ENCODE results near the gene LYZL6. TPM values are rescaled to one million over a fixed set of nuclear protein-coding genes. Genes with fewer than 3 reads are reported as not detected.

The LYZL6 gene
- total and polyA plus RNA-seq, 2 donors from 2014 or later, result not detected

GRCh38 chr17:35986643-35987042 is 43.1 kb upstream of the LYZL6 start, which contains the start of gene CCL14:
Gene CCL14 (minus strand): TSS chr17:35986729. CDS start chr17:35986649, 80 bp downstream.
- peak in 1 of 5 donors; percentile 17 for DNase-seq
- Histone ChIP-seq H3K9ac (ENCODE audit: low read length in 3 of 3) (no peak within 1 kb of the TSS), H3K27me3 (ENCODE audit: control insufficient read depth, insufficient read depth, low read length) (no peaks in the 10 kb centered on the region), H3K27ac (ENCODE audit: low read depth in 2 of 2, low read length in 2 of 2) (no peak within 1 kb of the TSS), H3K4me1 (ENCODE audit: control insufficient read depth in 2 of 3, insufficient read depth in 2 of 3, low read depth in 1 of 3, low read length in 3 of 3) (peaks cover 0 to 2% (median 0%) of the 10 kb centered on the region in 3 donors), H3K4me3 (ENCODE audit: low read length in 3 of 3) (peak within 1 kb of the TSS in 2 of 3 donors; percentile 18 to 28), H3K9me3 (ENCODE audit: control insufficient read depth in 2 of 3, insufficient read depth in 1 of 3, low read length in 3 of 3) (no peaks in the 10 kb centered on the region), H3K36me3 (ENCODE audit: control insufficient read depth in 2 of 3, insufficient read depth in 3 of 3, low read length in 3 of 3) (no peaks in the 10 kb centered on the region)
- no peak for TF ChIP-seq CTCF (IDR thresholded peaks at IDR 0.05; ENCODE audit: borderline replicate concordance, extremely low read depth, insufficient read depth)
- intact Hi-C loops (cut with DNase I), result no loop called here
- FAIRE-seq, result no peak

- Histone ChIP-seq H3K4me3 (ENCODE audit: low read length in 3 of 3) (no peak overlapping the region), H3K9me3 (ENCODE audit: control insufficient read depth in 2 of 3, insufficient read depth in 1 of 3, low read length in 3 of 3) (no peaks in the 10 kb centered on the region), H3K36me3 (ENCODE audit: control insufficient read depth in 2 of 3, insufficient read depth in 3 of 3, low read length in 3 of 3) (no peaks in the 10 kb centered on the region), H3K27ac (ENCODE audit: low read depth in 2 of 2, low read length in 2 of 2) (no peak overlapping the region), H3K4me1 (ENCODE audit: control insufficient read depth in 2 of 3, insufficient read depth in 2 of 3, low read depth in 1 of 3, low read length in 3 of 3) (peaks cover 0 to 2% (median 0%) of the 10 kb centered on the region in 3 donors), H3K27me3 (ENCODE audit: control insufficient read depth, insufficient read depth, low read length) (no peaks in the 10 kb centered on the region), H3K9ac (ENCODE audit: low read length in 3 of 3) (no peak overlapping the region)
- no peak for DNase-seq
- TF ChIP-seq CTCF (IDR thresholded peaks at IDR 0.05; ENCODE audit: borderline replicate concordance, extremely low read depth, insufficient read depth), result no peak
- FAIRE-seq, result no peak
- intact Hi-C loops (cut with DNase I), result no loop called here
Observed at GRCh38 chr17:35984140-35984539, 40.6 kb upstream of the LYZL6 start.

- intact Hi-C loops (cut with DNase I), result no loop called here
- FAIRE-seq (no peak), DNase-seq (no peak)
- no peaks in the 10 kb centered on the region for H3K36me3 ChIP-seq (ENCODE audit: control insufficient read depth in 2 of 3, insufficient read depth in 3 of 3, low read length in 3 of 3)
- no peaks in the 10 kb centered on the region for H3K9me3 ChIP-seq (ENCODE audit: control insufficient read depth in 2 of 3, insufficient read depth in 1 of 3, low read length in 3 of 3)
- peaks cover 0 to 2% (median 0%) of the 10 kb centered on the region in 3 donors for H3K4me1 ChIP-seq (ENCODE audit: control insufficient read depth in 2 of 3, insufficient read depth in 2 of 3, low read depth in 1 of 3, low read length in 3 of 3)
- H3K4me3 ChIP-seq (ENCODE audit: low read length in 3 of 3), result no peak overlapping the region
- TF ChIP-seq CTCF (IDR thresholded peaks at IDR 0.05; ENCODE audit: borderline replicate concordance, extremely low read depth, insufficient read depth), result no peak
- no peak overlapping the region for H3K9ac ChIP-seq (ENCODE audit: low read length in 3 of 3)
- no peaks in the 10 kb centered on the region for H3K27me3 ChIP-seq (ENCODE audit: control insufficient read depth, insufficient read depth, low read length)
- no peak overlapping the region for H3K27ac ChIP-seq (ENCODE audit: low read depth in 2 of 2, low read length in 2 of 2)
Observed at GRCh38 chr17:35982409-35983191, 39.1 kb upstream of the LYZL6 start.
